ENCODE data around the gene AGO1. TPM values are rescaled to one million over a fixed set of nuclear protein-coding genes. Genes with fewer than 3 reads are reported as not detected.
A peak's percentile ranks its signal among the peaks of the same experiment; 100 is the strongest.

Gene AGO1
- total RNA-seq, 1 donor: 16.4 TPM

DNA sequence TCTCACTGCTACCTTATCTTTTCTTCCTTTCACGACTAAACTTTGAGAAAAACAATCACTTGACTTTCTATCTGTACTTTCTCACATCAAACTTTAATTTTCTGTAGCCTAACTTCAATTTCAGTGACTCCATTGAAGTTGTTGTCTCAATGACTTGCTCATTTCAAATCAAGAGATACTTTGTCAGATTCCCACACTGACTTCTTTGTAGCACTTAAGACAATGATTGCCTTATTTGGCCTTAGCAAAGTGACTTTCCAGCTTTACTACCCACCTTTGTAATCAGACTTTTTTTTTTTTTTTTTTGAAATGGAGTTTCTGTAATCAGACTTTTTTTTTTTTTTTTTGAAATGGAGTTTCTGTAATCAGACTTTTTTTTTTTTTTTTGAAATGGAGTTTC lies 38.2 kb upstream of the AGO1 start:
- H3K4me3 ChIP-seq (ENCODE audit: low read depth, low read length): no peak overlapping the region
- DNase-seq (ENCODE audit: low read depth): no peak
- TF ChIP-seq, protein P1, sequence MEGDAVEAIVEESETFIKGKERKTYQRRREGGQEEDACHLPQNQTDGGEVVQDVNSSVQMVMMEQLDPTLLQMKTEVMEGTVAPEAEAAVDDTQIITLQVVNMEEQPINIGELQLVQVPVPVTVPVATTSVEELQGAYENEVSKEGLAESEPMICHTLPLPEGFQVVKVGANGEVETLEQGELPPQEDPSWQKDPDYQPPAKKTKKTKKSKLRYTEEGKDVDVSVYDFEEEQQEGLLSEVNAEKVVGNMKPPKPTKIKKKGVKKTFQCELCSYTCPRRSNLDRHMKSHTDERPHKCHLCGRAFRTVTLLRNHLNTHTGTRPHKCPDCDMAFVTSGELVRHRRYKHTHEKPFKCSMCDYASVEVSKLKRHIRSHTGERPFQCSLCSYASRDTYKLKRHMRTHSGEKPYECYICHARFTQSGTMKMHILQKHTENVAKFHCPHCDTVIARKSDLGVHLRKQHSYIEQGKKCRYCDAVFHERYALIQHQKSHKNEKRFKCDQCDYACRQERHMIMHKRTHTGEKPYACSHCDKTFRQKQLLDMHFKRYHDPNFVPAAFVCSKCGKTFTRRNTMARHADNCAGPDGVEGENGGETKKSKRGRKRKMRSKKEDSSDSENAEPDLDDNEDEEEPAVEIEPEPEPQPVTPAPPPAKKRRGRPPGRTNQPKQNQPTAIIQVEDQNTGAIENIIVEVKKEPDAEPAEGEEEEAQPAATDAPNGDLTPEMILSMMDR (IDR thresholded peaks at IDR 0.05; ENCODE audit: insufficient read depth, low read depth, low read length): no peak

DNA sequence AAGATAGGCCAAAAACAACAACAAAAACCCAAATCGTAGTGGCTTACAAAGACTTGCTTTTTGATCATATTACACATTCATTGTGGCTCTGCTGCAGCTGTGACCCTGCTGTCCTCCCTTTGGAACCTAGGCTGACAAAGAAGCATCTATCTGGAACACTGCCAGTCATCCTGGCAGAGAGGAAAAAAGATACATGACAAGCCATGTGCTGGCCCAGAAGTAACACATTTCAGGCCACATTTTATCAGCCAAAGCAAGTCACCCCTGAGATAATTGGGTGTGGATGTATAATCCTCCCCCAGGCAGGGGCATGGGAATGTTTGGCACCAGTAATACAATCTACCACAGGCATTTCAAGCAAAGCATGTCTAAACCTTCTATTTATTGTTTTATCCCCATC lies 37.2 kb upstream of the AGO1 start:
- no peak overlapping the region for H3K4me3 ChIP-seq (ENCODE audit: low read depth, low read length)
- DNase-seq (ENCODE audit: low read depth): no peak
- TF ChIP-seq, protein P1 (IDR thresholded peaks at IDR 0.05; ENCODE audit: insufficient read depth, low read depth, low read length): no peak

DNA sequence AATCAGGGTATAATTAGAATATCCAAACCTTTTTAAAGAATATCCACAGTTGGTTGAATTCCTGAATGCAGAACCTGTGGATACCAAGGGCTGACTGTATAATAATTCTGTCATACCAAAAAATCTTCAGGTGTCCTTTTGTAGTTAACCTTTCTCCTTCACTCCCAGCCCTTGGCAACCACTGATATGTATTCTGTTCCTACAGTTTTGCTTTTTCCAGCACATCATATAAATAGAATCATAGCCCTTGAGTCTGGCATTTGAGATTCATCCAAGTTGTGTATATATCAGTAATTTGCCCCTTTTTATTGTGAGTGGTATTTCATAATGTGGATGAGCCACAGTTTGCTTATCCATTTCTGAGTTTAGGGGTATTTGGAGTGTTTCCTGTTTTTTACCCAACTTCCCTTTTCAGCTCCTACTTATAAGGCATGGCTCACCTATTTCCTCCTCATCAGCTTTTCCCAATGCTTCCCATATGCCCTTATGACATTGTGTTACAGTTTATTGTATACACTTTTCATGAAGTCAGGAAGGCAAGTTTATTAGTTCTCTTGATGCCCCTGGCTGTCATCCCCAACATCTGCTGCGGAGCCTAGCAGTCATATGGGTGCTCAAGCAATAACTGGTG lies 35.0 kb upstream of the AGO1 start:
- TF ChIP-seq, protein P1 (IDR thresholded peaks at IDR 0.05; ENCODE audit: insufficient read depth, low read depth, low read length): no peak
- DNase-seq (ENCODE audit: low read depth): no peak

DNA sequence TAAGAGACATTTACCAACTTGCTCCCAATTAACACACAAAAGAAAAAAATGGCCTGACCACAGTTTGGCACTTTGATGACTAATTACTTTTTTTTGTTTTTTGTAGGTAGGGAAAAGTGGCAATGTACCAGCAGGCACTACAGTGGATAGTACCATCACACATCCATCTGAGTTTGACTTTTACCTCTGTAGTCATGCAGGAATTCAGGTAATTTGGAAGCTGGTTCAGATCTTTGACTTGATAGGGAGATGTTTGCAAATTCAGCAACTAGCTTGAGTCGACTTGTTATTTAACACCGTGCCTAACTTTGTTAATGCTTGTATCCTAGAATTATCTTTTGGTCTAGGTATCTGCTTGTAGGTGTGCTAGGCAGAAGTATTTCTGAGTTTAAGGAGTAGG lies 33.0 kb upstream of the AGO1 start:
- no peak for DNase-seq (ENCODE audit: low read depth)
- no peak overlapping the region for H3K4me3 ChIP-seq (ENCODE audit: low read depth, low read length)
- TF ChIP-seq, protein P1 (IDR thresholded peaks at IDR 0.05; ENCODE audit: insufficient read depth, low read depth, low read length): no peak

More for the DNA sequence above, 35.0 kb upstream of the AGO1 start:
- H3K4me3 ChIP-seq (ENCODE audit: low read depth, low read length): no peak overlapping the region

DNA sequence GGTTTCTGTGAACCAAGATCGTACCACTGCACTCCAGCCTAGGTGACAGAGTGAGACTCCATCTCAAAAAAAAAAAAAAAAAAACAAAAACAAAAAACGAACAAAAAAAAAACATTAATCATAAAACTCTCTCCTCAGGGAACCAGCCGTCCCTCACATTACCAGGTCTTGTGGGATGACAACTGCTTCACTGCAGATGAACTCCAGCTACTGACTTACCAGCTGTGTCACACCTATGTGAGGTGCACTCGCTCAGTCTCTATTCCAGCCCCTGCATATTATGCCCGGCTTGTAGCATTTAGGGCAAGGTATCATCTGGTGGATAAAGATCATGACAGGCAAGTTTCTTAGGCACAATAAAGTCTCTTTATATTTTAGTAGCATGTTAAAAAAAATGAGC lies 32.3 kb upstream of the AGO1 start:
- TF ChIP-seq, protein P1 (IDR thresholded peaks at IDR 0.05; ENCODE audit: insufficient read depth, low read depth, low read length): no peak
- H3K4me3 ChIP-seq (ENCODE audit: low read depth, low read length): no peak overlapping the region
- DNase-seq (ENCODE audit: low read depth): no peak

DNA sequence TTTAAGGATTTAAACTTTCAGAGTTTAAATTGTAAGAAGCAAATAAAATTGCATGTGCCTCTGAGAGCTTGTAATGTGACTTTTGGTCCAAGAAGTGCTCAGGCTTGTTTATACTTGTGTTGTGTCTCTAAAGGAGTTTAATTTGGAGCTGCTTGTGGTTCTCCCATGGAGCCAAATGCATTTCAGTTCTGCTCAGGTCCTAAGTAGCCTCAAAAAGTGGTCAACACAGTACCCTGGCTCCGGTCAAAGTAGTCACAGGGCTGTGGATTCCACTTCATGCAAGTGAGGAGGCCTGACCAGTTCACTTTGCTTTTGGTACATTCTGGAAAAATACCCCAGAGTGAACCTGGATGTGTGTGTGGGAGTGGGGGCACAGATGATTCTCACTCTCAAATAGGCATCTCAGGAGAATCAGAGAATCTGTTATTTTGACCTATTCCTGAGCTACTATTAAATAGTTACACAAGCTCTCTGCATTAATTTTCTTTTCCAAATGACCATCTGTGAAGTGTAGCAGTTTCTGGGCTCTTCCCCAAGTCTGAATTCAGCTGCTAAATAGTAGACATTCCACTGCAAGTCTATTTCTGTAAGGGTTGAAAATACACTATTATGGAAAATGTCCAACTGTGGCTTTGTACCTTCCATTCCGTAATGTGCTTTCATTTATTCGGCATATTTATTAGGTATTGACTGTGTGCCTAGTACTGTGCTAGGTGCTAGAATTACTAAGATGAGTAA lies 31.7 kb upstream of the AGO1 start:
- TF ChIP-seq, protein P1 (IDR thresholded peaks at IDR 0.05; ENCODE audit: insufficient read depth, low read depth, low read length): no peak
- no peak overlapping the region for H3K4me3 ChIP-seq (ENCODE audit: low read depth, low read length)
- DNase-seq (ENCODE audit: low read depth): peak; percentile 68

All from fibroblast of villous mesenchyme (primary cell).